Measurements from ENCODE around the gene THRB.

The THRB gene

GRCh38 chr3:24518990-24519367 is 24.3 kb upstream of the THRB start:
- in situ Hi-C loops (cut with MboI; ENCODE audit: low pct_unique_long_range_greater_than_20kb, low sequenced_read_pairs), result no loop called here
- DNase-seq, result no peak

- DNase-seq, result no peak
- in situ Hi-C loops (cut with MboI; ENCODE audit: low pct_unique_long_range_greater_than_20kb, low sequenced_read_pairs), result no loop called here
Observed at GRCh38 chr3:24514119-24514518, 19.5 kb upstream of the THRB start.

- in situ Hi-C loops (cut with MboI; ENCODE audit: low pct_unique_long_range_greater_than_20kb, low sequenced_read_pairs), result no loop called here
Observed at GRCh38 chr3:24513463-24513862, 18.8 kb upstream of the THRB start.

GRCh38 chr3:24512564-24513197 is 18.0 kb upstream of the THRB start:
- in situ Hi-C loops (cut with MboI; ENCODE audit: low pct_unique_long_range_greater_than_20kb, low sequenced_read_pairs), result no loop called here
- DNase-seq, result no peak

More at GRCh38 chr3:24513463-24513862, 18.8 kb upstream of the THRB start:
- no peak for DNase-seq

GRCh38 chr3:24510030-24510648 is 15.5 kb upstream of the THRB start:
- DNase-seq, result no peak
- in situ Hi-C loops (cut with MboI; ENCODE audit: low pct_unique_long_range_greater_than_20kb, low sequenced_read_pairs), result no loop called here

- in situ Hi-C loops (cut with MboI; ENCODE audit: low pct_unique_long_range_greater_than_20kb, low sequenced_read_pairs), result no loop called here
- no peak for DNase-seq
Observed at GRCh38 chr3:24508423-24508839, 13.8 kb upstream of the THRB start.

GRCh38 chr3:24507776-24508422 is 13.2 kb upstream of the THRB start:
- DNase-seq, result no peak
- in situ Hi-C loops (cut with MboI; ENCODE audit: low pct_unique_long_range_greater_than_20kb, low sequenced_read_pairs), result no loop called here

- DNase-seq, result no peak
- in situ Hi-C loops (cut with MboI; ENCODE audit: low pct_unique_long_range_greater_than_20kb, low sequenced_read_pairs), result no loop called here
Observed at GRCh38 chr3:24506966-24507775, 12.5 kb upstream of the THRB start.

GRCh38 chr3:24505691-24506550 is 11.3 kb upstream of the THRB start:
- in situ Hi-C loops (cut with MboI; ENCODE audit: low pct_unique_long_range_greater_than_20kb, low sequenced_read_pairs), result no loop called here
- DNase-seq, result no peak

- in situ Hi-C loops (cut with MboI; ENCODE audit: low pct_unique_long_range_greater_than_20kb, low sequenced_read_pairs), result no loop called here
Observed at GRCh38 chr3:24504772-24505171, 10.1 kb upstream of the THRB start.

GRCh38 chr3:24503616-24504113 is 9.0 kb upstream of the THRB start:
- in situ Hi-C loops (cut with MboI; ENCODE audit: low pct_unique_long_range_greater_than_20kb, low sequenced_read_pairs), result no loop called here
- no peak for DNase-seq

More at GRCh38 chr3:24504772-24505171, 10.1 kb upstream of the THRB start:
- DNase-seq, result no peak

- in situ Hi-C loops (cut with MboI; ENCODE audit: low pct_unique_long_range_greater_than_20kb, low sequenced_read_pairs), result no loop called here
- peak; percentile 63 for DNase-seq
Observed at GRCh38 chr3:24502690-24503089, 8.0 kb upstream of the THRB start.

GRCh38 chr3:24500806-24501205 is 6.2 kb upstream of the THRB start:
- in situ Hi-C loops (cut with MboI; ENCODE audit: low pct_unique_long_range_greater_than_20kb, low sequenced_read_pairs), result no loop called here

GRCh38 chr3:24499991-24500390 is 5.3 kb upstream of the THRB start:
- in situ Hi-C loops (cut with MboI; ENCODE audit: low pct_unique_long_range_greater_than_20kb, low sequenced_read_pairs), result no loop called here
- no peak for DNase-seq

More at GRCh38 chr3:24500806-24501205, 6.2 kb upstream of the THRB start:
- no peak for DNase-seq

GRCh38 chr3:24498796-24499195 is 4.1 kb upstream of the THRB start:
- no peak for DNase-seq
- in situ Hi-C loops (cut with MboI; ENCODE audit: low pct_unique_long_range_greater_than_20kb, low sequenced_read_pairs), result no loop called here

GRCh38 chr3:24498391-24498790 is 3.7 kb upstream of the THRB start:
- no peak for DNase-seq
- in situ Hi-C loops (cut with MboI; ENCODE audit: low pct_unique_long_range_greater_than_20kb, low sequenced_read_pairs), result no loop called here

GRCh38 chr3:24497942-24498341 is 3.3 kb upstream of the THRB start:
- in situ Hi-C loops (cut with MboI; ENCODE audit: low pct_unique_long_range_greater_than_20kb, low sequenced_read_pairs), result no loop called here

GRCh38 chr3:24496529-24497482 is 2.2 kb upstream of the THRB start:
- in situ Hi-C loops (cut with MboI; ENCODE audit: low pct_unique_long_range_greater_than_20kb, low sequenced_read_pairs), result no loop called here
- DNase-seq, result no peak

More at GRCh38 chr3:24497942-24498341, 3.3 kb upstream of the THRB start:
- no peak for DNase-seq
